NT2/D1 (cell line): Measurements from ENCODE around the gene TRABD2B.

ENCODE experiments used
- DNase-seq: peaks from one replicate; pipeline ENCODE4 v3.0.0-alpha.2; 2011; ENCODE audit warnings: low read depth, low spot score
- H3K27me3 ChIP-seq: 2 replicates; pipeline ENCODE4 v1.6.0; 2011; ENCODE audit warnings: mild to moderate bottlenecking; ENCODE audit not compliant: insufficient read length, insufficient read depth
- H3K36me3 ChIP-seq: 2 replicates; pipeline ENCODE4 v1.6.1; 2011; ENCODE audit warnings: mild to moderate bottlenecking, low read length, mixed read lengths; ENCODE audit not compliant: insufficient read depth, insufficient read length
- H3K4me1 ChIP-seq: 2 replicates; pipeline ENCODE4 v1.5.1; 2011; ENCODE audit not compliant: insufficient read depth, insufficient read length
- H3K4me3 ChIP-seq: 2 replicates; pipeline ENCODE4 v1.5.1; 2011; ENCODE audit warnings: low read depth; ENCODE audit not compliant: insufficient read length
- H3K9ac ChIP-seq: 2 replicates; pipeline ENCODE4 v1.6.0; 2011; ENCODE audit warnings: low read depth; ENCODE audit not compliant: insufficient read length
- H3K9me3 ChIP-seq: 2 replicates; pipeline ENCODE4 v1.5.1; 2011; ENCODE audit warnings: mild to moderate bottlenecking, low read length; ENCODE audit not compliant: insufficient read depth
- SUZ12 ChIP-seq: IDR thresholded peaks from 2 replicates; pipeline ENCODE4 v1.6.1; 2011; ENCODE audit not compliant: insufficient read length, insufficient read depth; ENCODE audit errors: extremely low read depth
- YY1 ChIP-seq: IDR thresholded peaks from 2 replicates; pipeline ENCODE4 v1.6.1; 2011; ENCODE audit not compliant: insufficient read length, insufficient read depth
- ZNF274 ChIP-seq: IDR thresholded peaks from 2 replicates; pipeline ENCODE4 v1.6.1; 2011; ENCODE audit warnings: mild to moderate bottlenecking, low read depth, low read length

Gene TRABD2B

DNA sequence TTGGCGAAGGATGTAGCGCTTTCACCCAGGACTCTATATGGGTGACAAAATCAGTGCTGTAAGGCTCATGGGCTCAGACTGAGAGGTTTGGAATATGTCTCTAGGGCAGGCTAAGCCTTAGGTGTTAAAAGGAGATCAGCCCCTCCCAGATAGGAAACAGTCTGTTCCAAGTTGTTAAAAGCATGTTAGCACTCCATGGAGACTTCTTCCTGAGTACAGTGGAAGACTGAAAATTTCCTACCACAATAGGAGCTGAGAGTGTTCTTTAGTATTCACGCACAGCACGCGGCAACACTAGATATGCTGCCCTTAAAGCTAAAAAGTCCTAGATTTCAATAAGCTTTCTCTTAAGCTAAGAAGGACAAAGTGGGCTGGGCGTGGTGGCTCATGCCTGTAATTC, 122.1 kb downstream of the TRABD2B start:
- TF ChIP-seq YY1, result no peak
- no peak for TF ChIP-seq SUZ12
- TF ChIP-seq ZNF274, result no peak
- Histone ChIP-seq H3K9me3 (no peaks in the 10 kb centered on the region), H3K4me3 (no peak overlapping the region), H3K4me1 (peaks cover 14% of the 10 kb centered on the region), H3K36me3 (no peaks in the 10 kb centered on the region), H3K27me3 (no peaks in the 10 kb centered on the region), H3K9ac (no peak overlapping the region)
- no peak for DNase-seq

DNA sequence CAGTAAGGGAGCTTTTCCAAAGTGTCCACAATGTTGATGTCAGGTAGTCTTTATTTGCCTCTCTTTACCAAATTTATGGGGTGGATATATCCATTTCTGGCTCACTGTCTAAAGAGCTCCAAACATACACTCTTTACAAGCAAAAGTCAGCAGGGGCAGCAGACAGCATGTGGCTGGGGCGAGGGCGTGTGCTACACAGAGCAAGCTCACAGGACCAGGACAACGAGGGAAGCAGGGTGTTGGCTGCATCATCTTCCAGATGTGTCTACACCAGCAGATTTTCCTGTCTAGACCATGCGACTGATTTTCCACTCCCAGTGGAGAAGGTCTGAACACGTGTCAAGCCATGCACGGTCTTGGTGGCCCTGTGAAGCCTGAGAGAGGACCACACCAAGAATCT, 123.8 kb downstream of the TRABD2B start:
- Histone ChIP-seq H3K9me3 (no peaks in the 10 kb centered on the region), H3K4me1 (peaks cover 14% of the 10 kb centered on the region), H3K27me3 (no peaks in the 10 kb centered on the region), H3K36me3 (no peaks in the 10 kb centered on the region), H3K9ac (no peak overlapping the region), H3K4me3 (no peak overlapping the region)
- TF ChIP-seq SUZ12, result no peak
- TF ChIP-seq YY1, result no peak
- TF ChIP-seq ZNF274, result no peak
- no peak for DNase-seq

DNA sequence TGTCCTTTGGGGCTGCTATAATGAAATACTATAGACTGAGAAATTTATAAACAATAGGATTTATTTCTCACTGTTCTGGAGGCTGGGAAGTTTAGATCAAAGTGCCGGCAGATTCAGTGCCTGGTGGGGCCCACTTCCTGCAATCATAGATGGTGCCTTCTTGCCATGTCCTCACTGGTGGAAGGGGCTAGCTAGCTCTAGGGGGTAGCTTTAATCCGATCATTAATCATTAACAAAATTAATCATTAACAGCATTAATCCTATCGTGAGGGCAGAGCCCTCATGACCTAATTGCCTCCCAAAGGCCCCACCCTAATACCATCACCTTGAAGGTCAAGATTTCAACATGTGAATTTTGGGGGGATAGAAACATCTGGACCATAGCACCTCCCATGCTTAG, 124.3 kb downstream of the TRABD2B start:
- no peaks in the 10 kb centered on the region for H3K36me3 ChIP-seq
- no peak overlapping the region for H3K4me3 ChIP-seq
- peaks cover 14% of the 10 kb centered on the region for H3K4me1 ChIP-seq
- TF ChIP-seq ZNF274 (no peak), YY1 (no peak), SUZ12 (no peak)
- H3K27me3 ChIP-seq, result no peaks in the 10 kb centered on the region
- no peaks in the 10 kb centered on the region for H3K9me3 ChIP-seq
- H3K9ac ChIP-seq, result no peak overlapping the region
- DNase-seq, result no peak

DNA sequence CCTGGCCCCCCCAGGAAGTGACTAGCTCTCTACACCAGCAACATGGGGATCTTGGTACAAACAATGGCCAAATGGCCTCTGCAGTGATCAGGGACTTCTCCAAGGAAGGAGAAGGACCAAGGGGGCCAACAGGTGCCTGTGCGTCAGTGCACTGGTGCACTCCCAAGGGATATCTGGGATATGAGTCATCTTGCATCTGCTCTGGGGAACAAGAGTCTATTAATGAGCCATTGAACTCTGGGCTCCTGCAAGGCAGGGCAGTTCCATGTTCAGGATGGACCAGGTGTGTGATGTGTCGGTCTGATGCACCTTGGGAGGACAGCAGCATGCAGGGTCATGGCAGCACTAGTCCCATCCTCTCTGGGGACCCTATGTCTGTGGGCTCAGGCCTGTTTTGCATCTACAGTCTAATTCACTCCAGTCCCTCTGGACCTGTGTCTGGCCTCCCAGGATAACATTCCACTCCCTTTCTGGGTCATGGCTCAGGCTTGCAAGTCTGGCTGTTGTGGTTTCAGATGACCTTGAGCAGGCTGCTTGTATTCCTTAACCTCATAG, 125.3 kb downstream of the TRABD2B start:
- TF ChIP-seq ZNF274, result no peak
- no peak for TF ChIP-seq YY1
- TF ChIP-seq SUZ12, result no peak
- no peaks in the 10 kb centered on the region for H3K27me3 ChIP-seq
- no peak overlapping the region for H3K4me3 ChIP-seq
- no peak overlapping the region for H3K9ac ChIP-seq
- no peaks in the 10 kb centered on the region for H3K9me3 ChIP-seq
- H3K4me1 ChIP-seq, result peaks cover 14% of the 10 kb centered on the region
- DNase-seq, result no peak
- H3K36me3 ChIP-seq, result no peaks in the 10 kb centered on the region

DNA sequence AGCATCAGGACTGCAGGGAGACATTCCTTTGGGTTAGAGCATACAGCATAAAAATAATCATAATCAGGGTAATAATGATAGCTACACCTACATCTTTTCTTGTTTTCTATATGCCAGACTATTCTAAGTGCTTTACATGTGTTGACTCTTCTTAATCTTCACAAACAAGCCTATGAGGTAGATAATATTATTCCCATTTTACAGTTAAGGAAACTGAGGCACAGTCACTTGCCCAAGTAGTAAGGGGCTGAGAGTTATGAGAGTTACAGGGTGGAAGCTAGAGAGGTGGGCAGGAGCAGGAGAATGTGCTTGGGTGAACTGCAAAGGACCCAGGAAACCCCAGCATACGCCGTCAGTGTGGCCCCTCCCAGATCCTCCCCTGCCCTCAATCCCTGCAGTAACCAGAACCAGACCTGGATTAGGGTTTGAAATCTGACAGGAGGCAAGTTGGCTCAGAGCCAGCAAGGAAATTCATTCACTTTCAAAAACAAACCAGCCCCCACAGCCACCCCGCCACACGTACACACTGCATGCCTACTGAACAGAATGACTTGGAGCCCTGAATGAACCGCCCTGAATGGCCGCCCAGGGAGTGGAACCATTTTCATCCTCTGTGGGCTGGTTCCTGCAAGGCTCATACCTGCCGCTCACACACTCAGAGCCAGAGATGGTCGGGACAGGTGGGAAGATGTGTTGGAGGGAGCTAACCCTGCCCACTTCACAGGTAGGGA, 126.1 kb downstream of the TRABD2B start:
- Histone ChIP-seq H3K4me3 (no peak overlapping the region), H3K9ac (no peak overlapping the region), H3K4me1 (peaks cover 7% of the 10 kb centered on the region), H3K36me3 (no peaks in the 10 kb centered on the region), H3K27me3 (no peaks in the 10 kb centered on the region), H3K9me3 (no peaks in the 10 kb centered on the region)
- no peak for DNase-seq
- no peak for TF ChIP-seq YY1
- TF ChIP-seq ZNF274, result no peak
- no peak for TF ChIP-seq SUZ12

DNA sequence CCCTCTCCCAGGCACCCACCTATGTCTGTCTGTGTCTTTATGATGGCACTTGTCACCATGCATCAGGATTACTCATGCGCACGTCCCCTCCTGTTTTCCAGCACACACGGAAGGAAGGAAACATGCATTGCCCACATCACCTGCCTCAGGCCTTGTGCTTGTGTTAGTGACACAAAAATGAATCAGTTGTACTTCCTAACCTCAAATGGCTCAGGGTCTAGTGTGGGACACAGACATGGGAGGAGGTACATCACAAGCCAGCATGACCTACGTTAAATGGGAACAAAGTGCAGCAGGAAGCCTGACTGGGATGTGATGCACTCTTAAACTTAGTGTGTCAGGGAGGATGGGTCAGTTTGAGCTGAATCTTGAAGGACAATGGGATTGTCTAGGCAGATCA, 126.7 kb downstream of the TRABD2B start:
- H3K4me3 ChIP-seq, result no peak overlapping the region
- H3K9ac ChIP-seq, result no peak overlapping the region
- no peaks in the 10 kb centered on the region for H3K9me3 ChIP-seq
- TF ChIP-seq YY1 (no peak), ZNF274 (no peak)
- DNase-seq, result no peak
- no peaks in the 10 kb centered on the region for H3K27me3 ChIP-seq
- no peaks in the 10 kb centered on the region for H3K36me3 ChIP-seq
- peaks cover 7% of the 10 kb centered on the region for H3K4me1 ChIP-seq

DNA sequence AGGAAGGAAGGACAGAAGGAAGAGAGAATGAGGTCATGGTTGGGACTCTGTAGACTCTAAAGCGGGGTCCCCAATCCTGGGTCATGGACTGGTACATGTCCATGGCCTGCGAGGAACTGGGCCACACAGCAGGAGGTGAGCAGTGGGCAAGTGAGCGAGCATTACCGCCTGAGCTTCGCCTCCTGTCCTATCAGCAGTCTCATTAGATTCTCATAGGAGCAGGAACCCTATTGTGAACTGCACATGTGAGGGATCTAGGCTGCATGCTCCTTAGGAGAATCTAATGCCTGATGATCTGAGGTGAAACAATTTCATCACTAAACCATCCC, 128.9 kb downstream of the TRABD2B start:
- Histone ChIP-seq H3K27me3 (no peaks in the 10 kb centered on the region), H3K9me3 (no peaks in the 10 kb centered on the region), H3K4me3 (no peak overlapping the region), H3K9ac (no peak overlapping the region), H3K36me3 (no peaks in the 10 kb centered on the region), H3K4me1 (peaks cover 7% of the 10 kb centered on the region)
- no peak for DNase-seq
- TF ChIP-seq SUZ12 (no peak), YY1 (no peak), ZNF274 (no peak)
